Measurements from ENCODE around the gene FKBP4. TPM values are rescaled to one million over a fixed set of nuclear protein-coding genes. Genes with fewer than 3 reads are reported as not detected.

FKBP4 gene
- total and polyA plus RNA-seq, 2 of the 13 experiments (the other 11 are each of a cell fraction or from before 2014, with no cell fraction given): 25.7 to 66.1 TPM

- TF ChIP-seq FUBP1 (CRISPR knock-in tag; IDR thresholded peaks at IDR 0.05; ENCODE audit: borderline replicate concordance) (0 out of 2 replicates have a peak, but pooled peaks have one; percentile 72), ZNF570 (CRISPR knock-in tag; IDR thresholded peaks at IDR 0.05; ENCODE audit: borderline replicate concordance) (peak; percentile 99), TSC22D2 (CRISPR knock-in tag; IDR thresholded peaks at IDR 0.05; ENCODE audit: borderline replicate concordance) (peak; percentile 100), MTF2 (CRISPR knock-in tag; IDR thresholded peaks at IDR 0.05; ENCODE audit: borderline replicate concordance) (peak; percentile 99; the same call in 1 of the 2 replicates), ZNF446 (CRISPR knock-in tag; IDR thresholded peaks at IDR 0.05) (peak; percentile 100), ZNF703 (CRISPR knock-in tag; IDR thresholded peaks at IDR 0.05; ENCODE audit: borderline replicate concordance) (peak; percentile 99), KAT7 (CRISPR knock-in tag; IDR thresholded peaks at IDR 0.05; ENCODE audit: borderline replicate concordance) (peak; percentile 99), BRCA1 (CRISPR knock-in tag; IDR thresholded peaks at IDR 0.05) (peak; percentile 100), HDAC2 (CRISPR knock-in tag; IDR thresholded peaks at IDR 0.05) (peak; percentile 99), ZNF609 (CRISPR knock-in tag; IDR thresholded peaks at IDR 0.05; ENCODE audit: borderline replicate concordance) (peak; percentile 92), ZSCAN21 (CRISPR knock-in tag; IDR thresholded peaks at IDR 0.05; ENCODE audit: borderline replicate concordance) (peak; percentile 100), ZNF773 (CRISPR knock-in tag; IDR thresholded peaks at IDR 0.05; ENCODE audit: borderline replicate concordance) (peak; percentile 100), ZSCAN12 (CRISPR knock-in tag; IDR thresholded peaks at IDR 0.05) (peak; percentile 100), ELK4 (CRISPR knock-in tag; IDR thresholded peaks at IDR 0.05; ENCODE audit: borderline replicate concordance) (peak; percentile 99; the same call in 1 of the 2 replicates), SALL2 (CRISPR knock-in tag; IDR thresholded peaks at IDR 0.05) (peak; percentile 100), ZBTB7B (CRISPR knock-in tag; IDR thresholded peaks at IDR 0.05) (peak; percentile 99), ZBTB25 (CRISPR knock-in tag; IDR thresholded peaks at IDR 0.05) (peak; percentile 99), RBM22 (optimal IDR thresholded peaks at IDR 0.05; ENCODE audit: low read length) (no peak), ZNF138 (CRISPR knock-in tag; IDR thresholded peaks at IDR 0.05; ENCODE audit: low read depth) (peak; percentile 100)
These were observed 41.9 kb upstream of the FKBP4 start (continued) for GRCh38 chr12:2752676-2753371.

Data from HepG2 (cell line).